SK-N-MC (cell line): ENCODE data around the gene CRY1.
"Not testable (repeated sequence)": the region's sequence is repeated elsewhere in the genome, so short reads cannot be mapped to it uniquely, and the experiment has no call there.

ENCODE experiments used
- DNase-seq: peaks from one replicate; pipeline ENCODE4 v3.0.0-alpha.2; 2011; ENCODE audit warnings: low read depth, low spot score
- H3K27ac ChIP-seq: fragments of 200-600 bp; sonication (generic); 2 replicates; pipeline ENCODE4 v1.5.1; 2016; ENCODE audit warnings: mixed run types
- H3K36me3 ChIP-seq: fragments of 200-600 bp; sonication (generic); 2 replicates; pipeline ENCODE4 v1.6.1; 2017; ENCODE audit warnings: antibody characterized with exemption, low read length, mixed read lengths; ENCODE audit not compliant: insufficient read depth
- H3K4me3 ChIP-seq: fragments of 200-600 bp; sonication (generic); 2 replicates; pipeline ENCODE4 v1.5.1; 2016
- H3K9ac ChIP-seq: fragments of 200-600 bp; sonication (generic); 2 replicates; pipeline ENCODE4 v1.8.0; 2017; ENCODE audit warnings: mixed run types, mixed read lengths; ENCODE audit not compliant: insufficient read length
- H3K9me3 ChIP-seq: fragments of 200-600 bp; sonication (generic); 2 replicates; pipeline ENCODE4 v1.6.1; 2017; ENCODE audit warnings: low read depth, mild to moderate bottlenecking, antibody characterized with exemption, low read length, moderate library complexity, mixed read lengths
- EZH2 ChIP-seq: fragments of 200-600 bp; sonication (generic); IDR thresholded peaks from one replicate; pipeline ENCODE4 v1.6.1; 2017; ENCODE audit warnings: antibody characterized with exemption
- FOXP2 ChIP-seq: optimal IDR thresholded peaks from 2 replicates; pipeline ENCODE3; 2011; ENCODE audit warnings: mild to moderate bottlenecking, moderate library complexity; ENCODE audit not compliant: insufficient read depth; ENCODE audit errors: extremely low read length, control extremely low read depth
- POLR2AphosphoS5 ChIP-seq: IDR thresholded peaks from 2 replicates; pipeline ENCODE4 v1.6.1; 2012; ENCODE audit warnings: mild to moderate bottlenecking, low read depth, low read length, borderline replicate concordance

Gene CRY1

DNA sequence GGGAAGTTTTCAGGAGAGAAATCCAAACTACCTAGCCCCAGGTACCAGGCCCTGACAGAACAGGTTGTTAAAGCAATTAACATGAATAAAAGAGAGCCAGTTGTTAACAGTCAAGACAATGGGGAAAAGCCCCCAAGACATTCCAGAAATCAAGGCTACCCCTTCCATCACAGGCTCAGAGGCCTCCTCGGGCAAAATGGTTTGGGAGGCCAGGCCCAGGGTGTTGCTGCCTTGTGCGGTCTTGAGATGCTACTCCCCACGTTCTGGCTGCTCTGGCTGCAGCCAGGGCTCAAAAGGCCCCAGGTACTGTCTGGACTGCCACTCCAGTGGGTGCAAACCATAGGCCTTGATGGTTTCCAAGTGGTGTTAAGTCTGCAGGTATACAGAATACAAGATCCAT, 7.0 kb downstream of the CRY1 start:
- H3K9ac ChIP-seq, result no peak overlapping the region
- H3K27ac ChIP-seq, result no peak overlapping the region
- no peak overlapping the region for H3K4me3 ChIP-seq
- no peaks in the 10 kb centered on the region for H3K36me3 ChIP-seq
- TF ChIP-seq EZH2 (no peak), FOXP2 (no peak), POLR2AphosphoS5 (no peak)
- no peaks in the 10 kb centered on the region for H3K9me3 ChIP-seq
- DNase-seq, result no peak

GRCh38 chr12:107081778-107082177, 11.6 kb downstream of the CRY1 start:
- no peaks in the 10 kb centered on the region for H3K36me3 ChIP-seq
- no peak overlapping the region for H3K9ac ChIP-seq
- no peak overlapping the region for H3K27ac ChIP-seq
- no peak for DNase-seq
- no peak overlapping the region for H3K4me3 ChIP-seq
- no peaks in the 10 kb centered on the region for H3K9me3 ChIP-seq
- TF ChIP-seq FOXP2 (no peak), EZH2 (no peak), POLR2AphosphoS5 (no peak)

- Histone ChIP-seq H3K4me3 (no peak overlapping the region), H3K27ac (no peak overlapping the region), H3K9me3 (no peaks in the 10 kb centered on the region), H3K9ac (no peak overlapping the region), H3K36me3 (no peaks in the 10 kb centered on the region)
- DNase-seq, result no peak
- TF ChIP-seq POLR2AphosphoS5, result no peak
- TF ChIP-seq EZH2, result no peak
- TF ChIP-seq FOXP2, result no peak
These were observed 13.1 kb downstream of the CRY1 start for GRCh38 chr12:107080299-107080698.

- TF ChIP-seq EZH2, result no peak
- TF ChIP-seq FOXP2, result no peak
- no peak for TF ChIP-seq POLR2AphosphoS5
- Histone ChIP-seq H3K27ac (no peak overlapping the region), H3K9me3 (no peaks in the 10 kb centered on the region), H3K36me3 (no peaks in the 10 kb centered on the region), H3K4me3 (no peak overlapping the region), H3K9ac (no peak overlapping the region)
- DNase-seq, result no peak
These were observed 14.0 kb downstream of the CRY1 start for GRCh38 chr12:107079172-107080011.

DNA sequence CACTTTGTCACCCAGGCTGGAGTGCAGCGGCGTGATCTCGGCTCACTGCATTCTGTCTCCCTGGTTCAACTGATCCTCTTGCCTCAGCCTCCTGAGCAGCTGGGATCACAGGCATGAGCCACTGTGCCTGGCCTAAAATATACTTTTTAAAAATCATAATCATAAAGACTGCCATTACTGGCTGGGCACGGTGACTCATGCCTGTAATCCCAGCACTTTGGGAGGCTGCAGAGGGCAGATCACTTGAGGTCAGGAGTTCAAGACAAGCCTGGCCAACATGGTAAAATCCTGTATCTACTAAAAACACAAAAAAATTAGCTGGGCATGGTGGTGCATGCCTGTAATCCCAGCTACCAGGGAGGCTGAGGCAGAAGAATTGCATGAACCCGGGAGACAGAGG, 20.1 kb downstream of the CRY1 start:
- H3K9me3 ChIP-seq, H3K36me3 ChIP-seq, DNase-seq, H3K4me3 ChIP-seq, H3K9ac ChIP-seq, H3K27ac ChIP-seq: not testable (repeated sequence)

GRCh38 chr12:107066691-107067090, 26.7 kb downstream of the CRY1 start:
- H3K4me3 ChIP-seq, result no peak overlapping the region
- no peaks in the 10 kb centered on the region for H3K36me3 ChIP-seq
- TF ChIP-seq FOXP2, result no peak
- no peak for TF ChIP-seq EZH2
- no peak for TF ChIP-seq POLR2AphosphoS5
- no peaks in the 10 kb centered on the region for H3K9me3 ChIP-seq
- H3K9ac ChIP-seq, result no peak overlapping the region
- H3K27ac ChIP-seq, result no peak overlapping the region
- no peak for DNase-seq

DNA sequence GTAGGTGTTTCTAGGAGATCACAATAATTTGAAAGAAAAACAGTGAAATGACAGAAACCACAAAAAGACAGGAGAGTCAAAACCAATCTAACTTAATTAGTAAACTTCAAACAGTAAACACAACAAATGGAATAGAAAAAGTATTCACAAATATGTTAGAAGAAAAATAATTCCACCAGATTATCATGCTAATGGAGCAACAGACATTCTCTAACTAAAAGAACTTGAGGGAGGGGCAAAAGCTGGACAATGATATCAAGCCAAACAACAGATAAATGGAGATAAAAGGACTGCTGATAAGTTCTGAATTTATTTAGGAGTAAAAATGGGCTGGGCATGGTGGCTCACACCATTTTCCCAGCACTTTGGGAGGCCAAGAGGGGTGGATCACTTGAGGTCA, 28.7 kb downstream of the CRY1 start:
- Histone ChIP-seq H3K27ac (no peak overlapping the region), H3K9ac (no peak overlapping the region), H3K36me3 (no peaks in the 10 kb centered on the region), H3K4me3 (no peak overlapping the region), H3K9me3 (no peaks in the 10 kb centered on the region)
- no peak for DNase-seq
- TF ChIP-seq POLR2AphosphoS5 (no peak), EZH2 (no peak), FOXP2 (no peak)

GRCh38 chr12:107064243-107064642, 29.1 kb downstream of the CRY1 start:
- Histone ChIP-seq H3K9me3 (no peaks in the 10 kb centered on the region), H3K27ac (no peak overlapping the region), H3K4me3 (no peak overlapping the region), H3K36me3 (no peaks in the 10 kb centered on the region), H3K9ac (no peak overlapping the region)
- no peak for DNase-seq
- TF ChIP-seq POLR2AphosphoS5 (no peak), FOXP2 (no peak), EZH2 (no peak)

- Histone ChIP-seq H3K9ac (no peak overlapping the region), H3K27ac (no peak overlapping the region), H3K4me3 (no peak overlapping the region), H3K36me3 (no peaks in the 10 kb centered on the region), H3K9me3 (no peaks in the 10 kb centered on the region)
- TF ChIP-seq POLR2AphosphoS5, result no peak
- no peak for TF ChIP-seq EZH2
- TF ChIP-seq FOXP2, result no peak
- no peak for DNase-seq
These were observed 35.2 kb downstream of the CRY1 start for GRCh38 chr12:107058190-107058589.
